ENCODE measurements around the gene LNPEP. TPM values are rescaled to one million over a fixed set of nuclear protein-coding genes. Genes with fewer than 3 reads are reported as not detected.

Gene LNPEP
- total and polyA plus RNA-seq, 10 of the 15 experiments (the other 5 are each of a cell fraction or from before 2014, with no cell fraction given) = 5.6 to 54.9 (median 25.0) TPM

- TF ChIP-seq, protein P1, sequence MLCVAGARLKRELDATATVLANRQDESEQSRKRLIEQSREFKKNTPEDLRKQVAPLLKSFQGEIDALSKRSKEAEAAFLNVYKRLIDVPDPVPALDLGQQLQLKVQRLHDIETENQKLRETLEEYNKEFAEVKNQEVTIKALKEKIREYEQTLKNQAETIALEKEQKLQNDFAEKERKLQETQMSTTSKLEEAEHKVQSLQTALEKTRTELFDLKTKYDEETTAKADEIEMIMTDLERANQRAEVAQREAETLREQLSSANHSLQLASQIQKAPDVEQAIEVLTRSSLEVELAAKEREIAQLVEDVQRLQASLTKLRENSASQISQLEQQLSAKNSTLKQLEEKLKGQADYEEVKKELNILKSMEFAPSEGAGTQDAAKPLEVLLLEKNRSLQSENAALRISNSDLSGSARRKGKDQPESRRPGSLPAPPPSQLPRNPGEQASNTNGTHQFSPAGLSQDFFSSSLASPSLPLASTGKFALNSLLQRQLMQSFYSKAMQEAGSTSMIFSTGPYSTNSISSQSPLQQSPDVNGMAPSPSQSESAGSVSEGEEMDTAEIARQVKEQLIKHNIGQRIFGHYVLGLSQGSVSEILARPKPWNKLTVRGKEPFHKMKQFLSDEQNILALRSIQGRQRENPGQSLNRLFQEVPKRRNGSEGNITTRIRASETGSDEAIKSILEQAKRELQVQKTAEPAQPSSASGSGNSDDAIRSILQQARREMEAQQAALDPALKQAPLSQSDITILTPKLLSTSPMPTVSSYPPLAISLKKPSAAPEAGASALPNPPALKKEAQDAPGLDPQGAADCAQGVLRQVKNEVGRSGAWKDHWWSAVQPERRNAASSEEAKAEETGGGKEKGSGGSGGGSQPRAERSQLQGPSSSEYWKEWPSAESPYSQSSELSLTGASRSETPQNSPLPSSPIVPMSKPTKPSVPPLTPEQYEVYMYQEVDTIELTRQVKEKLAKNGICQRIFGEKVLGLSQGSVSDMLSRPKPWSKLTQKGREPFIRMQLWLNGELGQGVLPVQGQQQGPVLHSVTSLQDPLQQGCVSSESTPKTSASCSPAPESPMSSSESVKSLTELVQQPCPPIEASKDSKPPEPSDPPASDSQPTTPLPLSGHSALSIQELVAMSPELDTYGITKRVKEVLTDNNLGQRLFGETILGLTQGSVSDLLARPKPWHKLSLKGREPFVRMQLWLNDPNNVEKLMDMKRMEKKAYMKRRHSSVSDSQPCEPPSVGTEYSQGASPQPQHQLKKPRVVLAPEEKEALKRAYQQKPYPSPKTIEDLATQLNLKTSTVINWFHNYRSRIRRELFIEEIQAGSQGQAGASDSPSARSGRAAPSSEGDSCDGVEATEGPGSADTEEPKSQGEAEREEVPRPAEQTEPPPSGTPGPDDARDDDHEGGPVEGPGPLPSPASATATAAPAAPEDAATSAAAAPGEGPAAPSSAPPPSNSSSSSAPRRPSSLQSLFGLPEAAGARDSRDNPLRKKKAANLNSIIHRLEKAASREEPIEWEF (IDR thresholded peaks at IDR 0.05; ENCODE audit: insufficient replicate concordance, low read depth, low read length) = no peak
- TF ChIP-seq, protein P2, sequence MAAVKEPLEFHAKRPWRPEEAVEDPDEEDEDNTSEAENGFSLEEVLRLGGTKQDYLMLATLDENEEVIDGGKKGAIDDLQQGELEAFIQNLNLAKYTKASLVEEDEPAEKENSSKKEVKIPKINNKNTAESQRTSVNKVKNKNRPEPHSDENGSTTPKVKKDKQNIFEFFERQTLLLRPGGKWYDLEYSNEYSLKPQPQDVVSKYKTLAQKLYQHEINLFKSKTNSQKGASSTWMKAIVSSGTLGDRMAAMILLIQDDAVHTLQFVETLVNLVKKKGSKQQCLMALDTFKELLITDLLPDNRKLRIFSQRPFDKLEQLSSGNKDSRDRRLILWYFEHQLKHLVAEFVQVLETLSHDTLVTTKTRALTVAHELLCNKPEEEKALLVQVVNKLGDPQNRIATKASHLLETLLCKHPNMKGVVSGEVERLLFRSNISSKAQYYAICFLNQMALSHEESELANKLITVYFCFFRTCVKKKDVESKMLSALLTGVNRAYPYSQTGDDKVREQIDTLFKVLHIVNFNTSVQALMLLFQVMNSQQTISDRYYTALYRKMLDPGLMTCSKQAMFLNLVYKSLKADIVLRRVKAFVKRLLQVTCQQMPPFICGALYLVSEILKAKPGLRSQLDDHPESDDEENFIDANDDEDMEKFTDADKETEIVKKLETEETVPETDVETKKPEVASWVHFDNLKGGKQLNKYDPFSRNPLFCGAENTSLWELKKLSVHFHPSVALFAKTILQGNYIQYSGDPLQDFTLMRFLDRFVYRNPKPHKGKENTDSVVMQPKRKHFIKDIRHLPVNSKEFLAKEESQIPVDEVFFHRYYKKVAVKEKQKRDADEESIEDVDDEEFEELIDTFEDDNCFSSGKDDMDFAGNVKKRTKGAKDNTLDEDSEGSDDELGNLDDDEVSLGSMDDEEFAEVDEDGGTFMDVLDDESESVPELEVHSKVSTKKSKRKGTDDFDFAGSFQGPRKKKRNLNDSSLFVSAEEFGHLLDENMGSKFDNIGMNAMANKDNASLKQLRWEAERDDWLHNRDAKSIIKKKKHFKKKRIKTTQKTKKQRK (IDR thresholded peaks at IDR 0.05; ENCODE audit: low read depth, low read length) = no peak
- TF ChIP-seq ATF3 (IDR thresholded peaks at IDR 0.05; ENCODE audit: borderline replicate concordance, extremely low read depth, low read depth, low read length) (no peak), PAX5 (IDR thresholded peaks at IDR 0.05; ENCODE audit: borderline replicate concordance, low read depth, low read length) (no peak), SUZ12 (IDR thresholded peaks at IDR 0.05; ENCODE audit: unreplicated experiment) (no peak)
Observed at GRCh38 chr5:96893342-96893741, 42.5 kb upstream of the LNPEP start (continued).

Data from GM12878 (cell line).